ENCODE results near the gene LARGE1.

GRCh38 chr22:33837826-33838225, 82.5 kb downstream of the LARGE1 start:
- TF ChIP-seq CTCF (IDR thresholded peaks at IDR 0.05; ENCODE audit: insufficient read depth, low read length, poor library complexity, severe bottlenecking) (no peak), EZH2phosphoT487 (conservative IDR thresholded peaks at IDR 0.05; ENCODE audit: low read length) (no peak)

All from SU-DHL-6 (cell line).